Naive thymus-derived CD8-positive, alpha-beta T cell (primary cell): Measurements from ENCODE around the gene FGFBP1. TPM values are rescaled to one million over a fixed set of nuclear protein-coding genes. Genes with fewer than 3 reads are reported as not detected.

Source experiments
- ATAC-seq, 2 donors: fragments of 150-1000 bp; cut with Tn5 transposase in 1 of 2; sonication (Bioruptor Pico), chemical (Tn5 transposase) in 1 of 2; 1 replicate in 1 of 2; 2 replicates in 1 of 2; pipeline ENCODE4 v1.10.0; 2021; ENCODE audit warnings: mild to moderate bottlenecking in 2 of 2, moderate library complexity in 2 of 2
- POLR2A ChIA-PET: fragments of 350-600 bp; sonication (Branson Sonifier 250); formaldehyde crosslinking; loops from one replicate; lab custom pipeline; 2021; ENCODE audit warnings: antibody characterized with exemption; lab: Charles Lee
- DNase-seq, 10 donors: peaks; one replicate each; pipeline versions ENCODE4 v3.0.0 to v3.0.0-alpha.2; 2020 to 2022
- H3K27ac Mint-ChIP-seq, 10 donors: one replicate each; pipeline ENCODE4 v1.8.0; 2020 to 2022; ENCODE audit warnings: mild to moderate bottlenecking in 10 of 10, mixed read lengths in 10 of 10, moderate library complexity in 4 of 10, inconsistent platforms in 1 of 10
- H3K27me3 Mint-ChIP-seq, 5 donors: one replicate each; pipeline ENCODE4 v1.8.0; 2021 to 2022; ENCODE audit warnings: mixed read lengths in 5 of 5
- H3K36me3 Mint-ChIP-seq, 3 donors: one replicate each; pipeline ENCODE4 v1.8.0; 2020 to 2022; ENCODE audit warnings: mixed read lengths in 3 of 3, mild to moderate bottlenecking in 2 of 3, inconsistent platforms in 1 of 3
- H3K4me1 Mint-ChIP-seq, 4 donors: one replicate each; pipeline ENCODE4 v1.8.0; 2021 to 2022; ENCODE audit warnings: mixed read lengths in 4 of 4
- H3K4me3 Mint-ChIP-seq, 10 donors: one replicate each; pipeline ENCODE4 v1.8.0; 2020 to 2022; ENCODE audit warnings: mild to moderate bottlenecking in 10 of 10, mixed read lengths in 10 of 10, moderate library complexity in 6 of 10, inconsistent platforms in 1 of 10
- H3K9me3 Mint-ChIP-seq, 9 donors: one replicate each; pipeline ENCODE4 v1.8.0; 2020 to 2022; ENCODE audit warnings: mixed read lengths in 9 of 9, mild to moderate bottlenecking in 3 of 9, inconsistent platforms in 1 of 9, moderate library complexity in 1 of 9
- polyA plus RNA-seq, 3 donors: library from polyadenylated mRNA; unstranded; fragments of 300-500 nt; fragmentation: Illumina TruSeq; gene quantifications; one replicate each; pipeline ENCODE4 v1.2.3, GENCODE V29; 2021
- total RNA-seq, 8 experiments: library from RNA in 2 of 8; stranded (reverse) in 2 of 8; gene quantifications; one replicate each; pipeline ENCODE4 v1.2.3 and lab custom pipeline; 2021 to 2026

FGFBP1 gene
- total RNA-seq (not detected), polyA plus RNA-seq (not detected), total RNA-seq (lab: John Stamatoyannopoulos, UW) (0 to 0.09 (median 0) reads per million in 6 experiments)

DNA sequence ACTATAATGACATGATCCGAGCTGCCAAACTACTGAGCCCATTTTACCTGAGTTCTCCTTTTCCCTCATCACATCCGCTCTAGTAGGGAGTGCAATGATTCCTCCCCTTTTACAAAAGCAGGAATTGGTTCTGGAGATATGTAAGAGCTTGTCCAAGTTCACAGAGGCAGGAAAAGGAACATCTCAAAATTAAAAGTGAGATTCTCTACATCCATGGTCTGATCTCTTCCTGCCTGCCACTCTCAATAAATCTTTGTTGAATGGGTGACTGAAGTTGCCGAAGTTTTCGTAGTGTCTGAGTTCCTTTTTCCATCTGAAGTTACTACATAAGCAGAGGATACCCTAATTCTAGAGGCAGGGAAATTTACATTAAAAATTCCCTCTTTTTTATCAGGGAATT lies at the start of gene FGFBP1:
Gene FGFBP1 (minus strand): TSS at position 101 of the 400 bp plus-strand sequence. CDS start 2,108 bp downstream, outside the sequence.
- no peaks in the 10 kb centered on the region for H3K36me3 Mint-ChIP-seq
- POLR2A ChIA-PET = no interaction called here
- H3K27ac Mint-ChIP-seq = peak within 1 kb of the TSS in 1 of 10 donors; percentile 9
- H3K9me3 Mint-ChIP-seq = no peaks in the 10 kb centered on the region
- H3K4me1 Mint-ChIP-seq = no peaks in the 10 kb centered on the region
- H3K4me3 Mint-ChIP-seq = no peak within 1 kb of the TSS
- ATAC-seq (no peak), DNase-seq (no peak)
- H3K27me3 Mint-ChIP-seq = peaks cover 0 to 14% (median 12%) of the 10 kb centered on the region in 5 donors

DNA sequence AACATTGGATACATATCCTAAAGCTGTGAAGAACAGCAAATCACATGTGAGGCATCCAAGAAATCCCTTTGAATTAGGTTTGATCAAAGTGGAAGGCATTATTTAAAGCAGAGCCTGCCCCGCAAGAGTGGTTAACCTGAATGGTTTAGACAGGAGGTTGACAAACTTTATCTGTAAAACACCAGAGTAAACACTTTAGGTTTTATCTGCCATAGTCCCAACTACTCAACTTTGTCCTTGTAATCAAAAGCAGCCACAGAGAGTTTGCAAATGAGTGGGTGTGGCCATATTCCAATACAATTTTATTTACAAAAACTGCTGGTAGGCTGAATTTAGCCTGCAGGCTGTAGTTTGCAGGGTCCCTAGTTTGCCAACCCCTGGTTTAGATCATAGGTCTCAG lies 49.7 kb upstream of the FGFBP1 start:
- H3K27ac Mint-ChIP-seq = no peak overlapping the region
- no peak overlapping the region for H3K4me3 Mint-ChIP-seq
- DNase-seq (no peak), ATAC-seq (no peak)
- H3K9me3 Mint-ChIP-seq = no peaks in the 10 kb centered on the region
- no peaks in the 10 kb centered on the region for H3K36me3 Mint-ChIP-seq
- peaks cover 4 to 13% (median 8%) of the 10 kb centered on the region in 5 donors for H3K27me3 Mint-ChIP-seq
- peaks cover 2 to 8% (median 7%) of the 10 kb centered on the region in 4 donors for H3K4me1 Mint-ChIP-seq
- POLR2A ChIA-PET = no interaction called here

DNA sequence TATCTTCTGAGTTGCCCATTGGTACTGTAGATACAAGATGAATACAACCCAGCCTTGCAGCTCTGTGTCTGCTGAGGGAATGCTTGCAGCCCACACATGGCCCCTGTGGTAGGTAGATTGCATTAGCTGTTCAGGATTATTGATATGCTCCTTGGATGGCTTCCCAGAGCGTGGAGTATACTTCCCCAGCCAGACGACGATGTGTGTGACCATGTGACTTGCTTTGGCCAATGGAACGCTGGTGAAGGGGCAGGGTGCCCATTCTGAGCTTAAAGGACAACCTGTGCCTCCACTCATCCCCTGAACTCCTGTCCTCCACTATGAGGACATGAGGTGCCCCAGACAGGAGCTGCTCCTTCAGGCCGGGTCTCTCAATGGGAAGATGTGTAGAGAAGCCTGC lies 48.4 kb upstream of the FGFBP1 start:
- Mint-ChIP-seq H3K4me1 (peaks cover 2 to 4% (median 3%) of the 10 kb centered on the region in 4 donors), H3K4me3 (no peak overlapping the region), H3K27ac (no peak overlapping the region), H3K9me3 (no peaks in the 10 kb centered on the region), H3K36me3 (no peaks in the 10 kb centered on the region), H3K27me3 (peaks cover 5 to 13% (median 8%) of the 10 kb centered on the region in 5 donors)
- POLR2A ChIA-PET = no interaction called here
- no peak for DNase-seq
- ATAC-seq = no peak

DNA sequence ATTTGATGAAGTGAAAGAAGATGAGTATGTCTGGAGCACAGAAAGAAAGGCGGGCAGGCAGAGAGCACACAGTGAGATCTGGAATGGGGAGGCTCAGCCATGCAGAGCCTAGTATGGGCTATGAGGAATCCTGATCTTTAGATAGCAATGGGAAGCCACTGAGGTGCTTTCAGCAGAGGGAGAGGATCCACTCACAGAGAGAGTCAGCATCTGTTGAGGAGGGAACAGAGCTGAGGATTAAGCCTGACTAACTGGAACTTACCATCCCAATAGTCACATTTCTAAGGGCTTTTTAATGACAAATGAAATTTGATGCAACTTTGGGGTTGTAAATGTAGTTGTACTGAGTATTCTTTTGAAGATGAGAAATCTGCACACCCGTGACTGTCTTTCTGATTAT lies 45.1 kb upstream of the FGFBP1 start:
- H3K9me3 Mint-ChIP-seq = no peaks in the 10 kb centered on the region
- POLR2A ChIA-PET = no interaction called here
- peaks cover under 1 to 4% (median 1%) of the 10 kb centered on the region in 5 donors for H3K27me3 Mint-ChIP-seq
- no peak overlapping the region for H3K27ac Mint-ChIP-seq
- no peaks in the 10 kb centered on the region for H3K36me3 Mint-ChIP-seq
- no peak overlapping the region for H3K4me3 Mint-ChIP-seq
- ATAC-seq (no peak), DNase-seq (no peak)
- H3K4me1 Mint-ChIP-seq = no peaks in the 10 kb centered on the region

DNA sequence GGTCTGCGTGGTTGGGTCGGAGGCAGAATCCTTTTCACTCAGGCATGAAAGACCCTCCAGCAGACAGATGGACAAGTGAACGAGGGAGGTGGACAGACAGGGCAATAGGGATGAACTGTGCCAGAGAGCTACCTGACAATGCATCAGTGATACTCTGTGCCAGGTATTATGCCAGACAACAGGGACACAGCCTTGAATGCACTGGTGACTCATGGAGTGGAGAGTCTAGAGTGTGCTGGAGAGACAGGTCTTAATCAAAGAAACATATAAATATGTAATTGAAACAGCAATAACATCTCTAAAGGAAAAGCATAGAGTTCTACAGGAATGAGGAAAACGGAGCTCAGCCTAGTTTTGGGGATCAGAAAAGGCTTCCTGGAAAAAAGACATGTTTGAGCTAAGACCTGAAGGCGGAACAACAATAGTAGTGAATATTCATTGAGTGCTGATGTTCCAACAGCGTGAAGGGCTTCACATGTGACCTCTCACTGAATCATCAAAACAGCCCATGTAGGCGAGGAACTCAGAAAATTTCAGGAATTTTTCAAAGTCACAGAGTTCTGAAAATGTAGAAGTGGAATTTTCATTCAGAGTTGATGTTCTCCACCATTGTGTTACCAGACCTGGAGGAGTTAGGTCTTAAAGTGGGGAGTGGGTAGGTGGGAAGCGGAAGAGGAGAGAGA lies 44.4 kb upstream of the FGFBP1 start:
- Mint-ChIP-seq H3K4me3 (no peak overlapping the region), H3K4me1 (no peaks in the 10 kb centered on the region), H3K9me3 (no peaks in the 10 kb centered on the region), H3K27me3 (peaks cover 0 to 4% (median 1%) of the 10 kb centered on the region in 5 donors), H3K36me3 (no peaks in the 10 kb centered on the region), H3K27ac (no peak overlapping the region)
- POLR2A ChIA-PET = no interaction called here
- ATAC-seq (no peak), DNase-seq (no peak)

DNA sequence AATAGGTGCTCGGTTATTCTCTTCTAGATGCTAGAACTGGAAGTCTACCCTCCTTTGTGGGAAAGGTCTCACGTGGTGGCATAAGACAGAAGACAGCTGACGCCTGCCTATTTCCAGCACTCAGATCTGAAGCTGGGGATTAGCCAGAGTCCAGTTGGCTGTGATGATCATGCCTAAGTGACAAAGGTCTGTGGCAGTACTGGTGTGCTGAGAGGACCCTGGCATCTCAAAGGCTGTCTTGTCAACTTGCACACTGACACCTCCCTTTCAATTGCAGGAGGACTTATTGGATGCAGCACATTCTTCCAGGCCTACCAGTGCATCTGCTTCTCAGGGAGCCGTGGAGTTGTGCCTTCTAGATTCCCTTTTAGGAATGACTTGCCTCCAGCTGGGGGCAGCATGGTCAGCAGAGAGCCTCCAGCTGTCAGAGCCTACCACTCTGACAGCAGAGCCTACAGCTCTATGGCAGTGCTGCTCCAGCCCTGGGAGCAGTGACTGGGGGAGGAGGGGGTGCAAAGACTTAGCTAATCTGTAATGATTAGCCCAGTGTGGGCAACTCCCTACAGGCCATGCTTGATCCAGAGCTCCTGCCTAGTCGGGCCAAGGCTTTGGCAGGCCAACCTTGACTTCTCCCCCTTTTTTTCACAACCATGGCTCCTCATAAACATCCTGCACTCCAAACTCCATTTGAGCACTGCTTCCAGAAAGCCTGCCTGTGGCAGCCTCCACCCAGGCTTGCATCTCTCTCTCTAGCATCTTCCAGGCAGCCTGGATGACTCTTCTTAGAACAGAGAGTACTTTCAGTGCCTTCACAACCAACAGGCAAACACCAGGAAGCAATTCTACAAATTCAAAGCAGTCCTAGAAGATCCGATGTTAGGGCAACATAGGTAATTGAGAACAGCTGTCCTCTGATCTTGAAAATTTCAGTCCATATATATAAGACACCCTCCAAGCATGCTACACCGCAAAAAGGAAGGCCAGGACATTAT lies 38.2 kb upstream of the FGFBP1 start:
- POLR2A ChIA-PET = no interaction called here
- H3K9me3 Mint-ChIP-seq = no peaks in the 10 kb centered on the region

DNA sequence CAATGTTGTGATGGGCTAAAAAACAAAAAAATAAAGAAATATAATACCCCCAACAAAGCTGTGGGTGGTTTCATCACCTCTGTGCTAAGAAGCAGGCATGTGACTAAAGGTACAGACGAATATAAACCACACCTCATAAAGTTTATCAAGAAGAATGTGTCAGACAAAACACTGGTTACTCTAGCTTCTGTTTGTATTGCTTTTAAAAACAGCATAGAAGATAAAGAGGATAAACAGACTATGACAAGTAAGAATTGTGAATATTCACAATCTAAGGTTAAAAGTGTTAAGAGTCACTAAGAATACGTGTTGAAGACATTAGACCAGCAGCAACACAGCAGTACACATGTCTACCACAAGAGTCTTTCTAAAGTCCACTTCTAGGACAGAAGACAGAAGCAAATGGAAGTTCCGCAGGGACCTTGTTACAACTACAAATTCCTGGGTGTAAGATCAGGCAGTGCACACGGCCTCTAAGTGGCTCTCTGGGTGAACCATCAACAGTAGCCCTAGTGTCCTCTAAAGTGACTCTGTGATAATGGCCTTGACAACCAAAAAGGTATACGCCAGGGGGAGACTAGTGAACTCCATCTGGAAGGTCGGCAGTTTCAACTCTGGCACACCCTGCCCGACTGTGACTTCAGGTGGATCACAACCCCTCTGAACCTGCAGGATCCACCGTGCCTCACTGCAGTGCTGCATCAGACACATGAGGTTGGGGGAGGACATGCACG lies 32.7 kb upstream of the FGFBP1 start:
- Mint-ChIP-seq H3K27me3 (peaks cover 0 to 3% (median 0%) of the 10 kb centered on the region in 5 donors), H3K4me3 (no peak overlapping the region), H3K36me3 (no peaks in the 10 kb centered on the region), H3K4me1 (no peaks in the 10 kb centered on the region), H3K9me3 (peaks cover 0 to 5% (median 0%) of the 10 kb centered on the region in 9 donors), H3K27ac (peak overlapping the region in 1 of 10 donors; percentile 36)
- POLR2A ChIA-PET = no interaction called here
- no peak for ATAC-seq
- no peak for DNase-seq

More for the DNA sequence above, 38.2 kb upstream of the FGFBP1 start:
- DNase-seq (no peak), ATAC-seq (no peak)
- Mint-ChIP-seq H3K27me3 (peaks cover 0 to 4% (median 0%) of the 10 kb centered on the region in 5 donors), H3K4me3 (no peak overlapping the region), H3K36me3 (no peaks in the 10 kb centered on the region), H3K4me1 (peaks cover 0 to 1% (median 0%) of the 10 kb centered on the region in 4 donors), H3K27ac (no peak overlapping the region)

DNA sequence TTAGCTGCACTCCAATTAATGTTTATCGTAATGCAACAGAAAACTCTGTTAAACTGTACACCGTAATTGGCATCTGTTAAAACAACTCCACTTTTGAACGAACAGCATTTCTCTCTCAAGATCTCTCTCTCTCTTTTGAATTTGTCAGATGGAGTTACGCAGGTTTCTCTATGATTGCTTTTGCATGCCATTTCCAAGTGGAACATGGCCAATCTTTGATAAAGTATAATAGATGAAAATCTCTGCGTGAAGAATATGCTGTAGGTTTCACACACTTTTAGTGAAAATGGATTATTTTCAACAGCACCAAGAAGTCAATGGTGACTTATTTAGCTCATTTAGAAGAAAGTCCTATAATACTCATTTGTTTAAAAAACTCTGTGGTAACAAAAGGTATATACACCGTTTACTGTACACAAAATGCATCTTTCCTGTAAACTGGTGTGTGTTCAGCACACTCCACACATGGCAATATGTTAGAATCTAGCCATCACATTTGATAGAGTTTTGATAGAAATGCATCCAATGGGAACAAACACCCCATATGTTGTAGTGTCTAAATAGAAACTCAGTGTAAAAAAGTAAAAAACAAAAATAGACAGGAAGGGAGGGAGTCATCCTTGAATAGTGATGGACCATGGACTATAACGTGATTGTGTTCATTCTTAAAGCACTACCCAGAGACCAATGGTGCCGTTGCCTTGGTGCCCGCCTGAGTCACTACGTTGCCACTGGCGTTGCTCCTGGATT lies 30.2 kb upstream of the FGFBP1 start:
- peaks cover 0 to 2% (median 0%) of the 10 kb centered on the region in 5 donors for H3K27me3 Mint-ChIP-seq
- H3K4me1 Mint-ChIP-seq = peaks cover 3 to 7% (median 6%) of the 10 kb centered on the region in 4 donors
- peak overlapping the region in 1 of 10 donors; percentile 24 for H3K27ac Mint-ChIP-seq
- DNase-seq (no peak), ATAC-seq (no peak)
- H3K4me3 Mint-ChIP-seq = no peak overlapping the region
- POLR2A ChIA-PET = no interaction called here
- peaks cover 0 to 8% (median 0%) of the 10 kb centered on the region in 9 donors for H3K9me3 Mint-ChIP-seq
- H3K36me3 Mint-ChIP-seq = no peaks in the 10 kb centered on the region

DNA sequence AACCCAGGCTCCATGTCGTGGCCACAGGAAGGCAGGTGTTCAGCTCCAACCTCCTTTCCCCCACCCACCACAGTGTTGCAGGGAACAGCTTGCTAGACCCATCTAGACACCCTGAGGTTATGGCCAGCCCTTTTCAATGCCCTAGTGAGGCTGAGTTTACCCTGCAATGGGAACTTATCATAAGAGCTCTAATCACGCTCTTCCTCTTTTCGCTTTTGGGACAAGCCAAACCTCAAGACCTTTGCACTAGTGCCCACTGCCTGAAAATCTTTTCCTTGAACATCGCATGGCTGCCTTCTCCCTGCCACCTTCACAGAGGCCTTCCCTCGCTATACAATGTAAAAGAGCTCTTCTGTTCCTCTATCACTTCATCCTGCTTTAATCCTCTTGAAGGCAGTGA lies 26.8 kb upstream of the FGFBP1 start:
- Mint-ChIP-seq H3K36me3 (no peaks in the 10 kb centered on the region), H3K4me3 (no peak overlapping the region), H3K27ac (peak overlapping the region in 4 of 10 donors; percentile 1 to 78 (median 72)), H3K27me3 (peaks cover 0 to 2% (median 0%) of the 10 kb centered on the region in 5 donors), H3K4me1 (peaks cover 16 to 36% (median 27%) of the 10 kb centered on the region in 4 donors), H3K9me3 (peaks cover 0 to 8% (median 0%) of the 10 kb centered on the region in 9 donors)
- POLR2A ChIA-PET = no interaction called here
- DNase-seq (no peak), ATAC-seq (no peak)

DNA sequence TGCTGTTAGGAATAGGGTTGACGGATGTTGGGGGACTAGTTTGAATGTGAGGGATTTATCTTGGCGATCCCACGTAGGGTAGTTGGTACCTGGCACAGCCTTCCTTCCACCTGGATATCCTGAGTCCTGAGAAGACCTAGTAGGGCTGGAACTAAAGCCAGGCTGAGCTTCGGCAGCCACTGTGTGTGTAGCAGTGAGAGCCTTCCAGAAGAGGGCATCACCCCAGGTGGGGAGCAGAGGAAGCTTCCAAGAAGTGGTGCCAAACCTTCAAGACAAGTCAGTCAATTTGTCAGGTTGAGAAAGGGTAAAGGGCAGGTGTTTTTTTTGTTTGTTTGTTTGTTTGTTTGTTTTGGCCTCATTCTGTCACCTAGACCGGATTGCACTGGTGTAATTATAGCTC lies 25.6 kb upstream of the FGFBP1 start:
- no peaks in the 10 kb centered on the region for H3K36me3 Mint-ChIP-seq
- H3K27me3 Mint-ChIP-seq = peaks cover 0 to 2% (median 0%) of the 10 kb centered on the region in 5 donors
- H3K4me3 Mint-ChIP-seq = peak overlapping the region in 3 of 10 donors; percentile 23 to 56 (median 34)
- POLR2A ChIA-PET = interaction anchor here (0.6 kb wide), 2 partner anchors 32 to 81 kb away, joined by 3 to 4 read pairs; no protein-coding TSS in a partner anchor
- ATAC-seq (no peak), DNase-seq (no peak)
- H3K9me3 Mint-ChIP-seq = peaks cover 0 to 8% (median 0%) of the 10 kb centered on the region in 9 donors
- peaks cover 16 to 36% (median 29%) of the 10 kb centered on the region in 4 donors for H3K4me1 Mint-ChIP-seq
- peak overlapping the region in 8 of 10 donors; percentile 51 to 92 (median 71) for H3K27ac Mint-ChIP-seq

DNA sequence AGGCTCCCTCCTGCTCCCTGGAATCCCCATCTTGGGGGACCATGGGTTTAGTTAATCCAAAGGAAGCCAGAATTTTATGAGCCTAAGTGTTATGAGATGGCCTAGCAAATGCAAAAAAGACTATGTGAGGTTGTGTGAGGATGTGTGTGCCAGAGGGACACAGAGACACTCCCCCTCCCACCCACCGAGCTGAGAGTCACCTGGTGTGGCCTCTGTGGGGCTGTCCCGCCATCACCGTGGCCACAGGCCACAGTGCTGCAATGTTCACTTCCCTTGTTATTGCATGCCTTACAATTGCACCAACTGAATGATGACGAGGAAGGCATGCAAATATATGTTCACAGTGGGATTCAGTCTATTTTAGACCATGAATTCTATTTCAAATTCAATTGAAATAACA lies 25.0 kb upstream of the FGFBP1 start:
- POLR2A ChIA-PET = interaction anchor here (0.6 to 2.0 kb wide), 4 partner anchors 32 to 308 kb away, joined by 3 to 7 read pairs (median 5); partner anchors contain the start of gene FBXL5
- H3K27ac Mint-ChIP-seq = peak overlapping the region in 9 of 10 donors; percentile 71 to 96 (median 91)
- no peaks in the 10 kb centered on the region for H3K36me3 Mint-ChIP-seq
- peaks cover 0 to 2% (median 0%) of the 10 kb centered on the region in 5 donors for H3K27me3 Mint-ChIP-seq
- H3K4me1 Mint-ChIP-seq = peaks cover 16 to 36% (median 29%) of the 10 kb centered on the region in 4 donors
- peaks cover 0 to 8% (median 0%) of the 10 kb centered on the region in 9 donors for H3K9me3 Mint-ChIP-seq
- ATAC-seq = peak; percentile 71 to 79
- peak overlapping the region; percentile 58 to 85 (median 80) for H3K4me3 Mint-ChIP-seq
- peak in 8 of 10 donors; percentile 9 to 82 (median 62) for DNase-seq
